Measurements from ENCODE around the gene TSHZ2. TPM values are rescaled to one million over a fixed set of nuclear protein-coding genes. Genes with fewer than 3 reads are reported as not detected.

Gene TSHZ2
- total and polyA plus RNA-seq, 7 donors = 1.2 to 32.7 (median 14.0) TPM

- H3K27me3 ChIP-seq = no peaks in the 10 kb centered on the region
- H3K36me3 ChIP-seq = no peaks in the 10 kb centered on the region
- no peak overlapping the region for H3K27ac ChIP-seq
- H3K4me3 ChIP-seq = no peak overlapping the region
- TF ChIP-seq EP300 (IDR thresholded peaks at IDR 0.05) = no peak
- no peak for TF ChIP-seq POLR2A (IDR thresholded peaks at IDR 0.05)
- TF ChIP-seq CTCF (IDR thresholded peaks at IDR 0.05) = no peak
- no peak for TF ChIP-seq POLR2AphosphoS5 (IDR thresholded peaks at IDR 0.05)
- intact Hi-C loops (cut with DNase I) = no loop called here
- no peaks in the 10 kb centered on the region for H3K9me3 ChIP-seq
- no peaks in the 10 kb centered on the region for H3K4me1 ChIP-seq
- no peak for DNase-seq
- WGBS, 2 donors = 88 to 89% methylated on average over 5 of the region's 5 CpGs
These were observed 279.8 kb downstream of the TSHZ2 start for GRCh38 chr20:53252002-53252401.

GRCh38 chr20:53253668-53254067 lies 281.5 kb downstream of the TSHZ2 start:
- H3K27ac ChIP-seq = no peak overlapping the region
- no peaks in the 10 kb centered on the region for H3K4me1 ChIP-seq
- H3K27me3 ChIP-seq = no peaks in the 10 kb centered on the region
- TF ChIP-seq POLR2A (IDR thresholded peaks at IDR 0.05) (no peak), EP300 (IDR thresholded peaks at IDR 0.05) (no peak), CTCF (IDR thresholded peaks at IDR 0.05) (no peak), POLR2AphosphoS5 (IDR thresholded peaks at IDR 0.05) (no peak)
- no peak for DNase-seq
- intact Hi-C loops (cut with DNase I) = no loop called here
- no peaks in the 10 kb centered on the region for H3K36me3 ChIP-seq
- H3K4me3 ChIP-seq = no peak overlapping the region
- H3K9me3 ChIP-seq = no peaks in the 10 kb centered on the region
- 96% methylated on average over 18 of the region's 18 CpGs for WGBS, 2 donors

- no peak overlapping the region for H3K4me3 ChIP-seq
- no peaks in the 10 kb centered on the region for H3K27me3 ChIP-seq
- no peaks in the 10 kb centered on the region for H3K9me3 ChIP-seq
- no peaks in the 10 kb centered on the region for H3K36me3 ChIP-seq
- TF ChIP-seq POLR2A (IDR thresholded peaks at IDR 0.05) (no peak), CTCF (IDR thresholded peaks at IDR 0.05) (no peak), POLR2AphosphoS5 (IDR thresholded peaks at IDR 0.05) (no peak), EP300 (IDR thresholded peaks at IDR 0.05) (no peak)
- DNase-seq = no peak
- WGBS, 2 donors = 92 to 94% methylated on average over 18 of the region's 18 CpGs
- no peaks in the 10 kb centered on the region for H3K4me1 ChIP-seq
- H3K27ac ChIP-seq = no peak overlapping the region
- intact Hi-C loops (cut with DNase I) = no loop called here
These were observed 283.0 kb downstream of the TSHZ2 start for GRCh38 chr20:53255102-53255710.

- 23 to 66% methylated on average over 6 of the region's 6 CpGs for WGBS, 2 donors
- no peak overlapping the region for H3K4me3 ChIP-seq
- no peaks in the 10 kb centered on the region for H3K27me3 ChIP-seq
- no peak overlapping the region for H3K27ac ChIP-seq
- no peaks in the 10 kb centered on the region for H3K9me3 ChIP-seq
- DNase-seq = no peak
- intact Hi-C loops (cut with DNase I) = no loop called here
- TF ChIP-seq POLR2A (IDR thresholded peaks at IDR 0.05) (no peak), CTCF (IDR thresholded peaks at IDR 0.05) (no peak), EP300 (IDR thresholded peaks at IDR 0.05) (no peak), POLR2AphosphoS5 (IDR thresholded peaks at IDR 0.05) (no peak)
- H3K4me1 ChIP-seq = peaks cover 0 to 4% (median 0%) of the 10 kb centered on the region in 4 donors
- no peaks in the 10 kb centered on the region for H3K36me3 ChIP-seq
These were observed 286.6 kb downstream of the TSHZ2 start for GRCh38 chr20:53258741-53259140.

- Histone ChIP-seq H3K36me3 (no peaks in the 10 kb centered on the region), H3K4me3 (no peak overlapping the region), H3K27ac (no peak overlapping the region), H3K9me3 (no peaks in the 10 kb centered on the region), H3K4me1 (peaks cover 0 to 4% (median 0%) of the 10 kb centered on the region in 4 donors), H3K27me3 (no peaks in the 10 kb centered on the region)
- no peak for DNase-seq
- intact Hi-C loops (cut with DNase I) = no loop called here
- 84 to 85% methylated on average over 3 of the region's 3 CpGs for WGBS, 2 donors
- TF ChIP-seq CTCF (IDR thresholded peaks at IDR 0.05) (no peak), POLR2A (IDR thresholded peaks at IDR 0.05) (no peak), POLR2AphosphoS5 (IDR thresholded peaks at IDR 0.05) (no peak), EP300 (IDR thresholded peaks at IDR 0.05) (no peak)
These were observed 288.0 kb downstream of the TSHZ2 start for GRCh38 chr20:53260168-53260567.
